ENCODE results near the gene FGD6. TPM values are rescaled to one million over a fixed set of nuclear protein-coding genes. Genes with fewer than 3 reads are reported as not detected.
"Not testable (repeated sequence)": the region's sequence is repeated elsewhere in the genome, so short reads cannot be mapped to it uniquely, and the experiment has no call there.

FGD6 gene
- total RNA-seq, 1 experiment from 2014 or later: 14.3 TPM

DNA sequence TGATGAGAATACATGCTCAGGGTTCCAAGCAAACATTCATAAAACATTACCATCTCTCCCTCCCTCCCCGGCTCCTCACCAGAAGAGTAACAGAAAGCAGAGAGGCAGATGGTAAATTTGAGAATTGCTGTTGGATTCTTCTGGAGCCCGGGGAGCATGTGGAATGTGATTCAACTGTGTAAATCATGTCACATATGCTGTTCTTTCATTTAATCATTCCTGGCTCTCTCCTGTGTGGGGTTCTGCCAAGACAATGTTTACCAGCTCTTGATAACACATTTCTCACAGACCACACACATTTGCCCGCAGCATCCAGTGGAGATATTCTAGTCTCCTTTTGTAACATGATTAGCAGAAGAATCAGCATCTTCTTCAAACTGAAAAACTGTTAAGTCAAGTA is 120.4 kb downstream of the FGD6 start:
- DNase-seq (peak; percentile 92), ATAC-seq (peak; percentile 56)
- no TSS peak for BruUV-seq (replicated peaks)
- peaks cover 8% of the 10 kb centered on the region for H3K36me3 ChIP-seq (ENCODE audit: low read depth, low read length)
- peak overlapping the region; percentile 77 for H3K27ac ChIP-seq (ENCODE audit: low read length)
- H3K9me3 ChIP-seq (ENCODE audit: low read length): no peaks in the 10 kb centered on the region
- no peak overlapping the region for H3K9ac ChIP-seq (ENCODE audit: low read length)
- intact Hi-C loops (cut with micrococcal nuclease): no loop called here
- H2AFZ ChIP-seq (ENCODE audit: low read length): no peak overlapping the region
- peaks cover 47% of the 10 kb centered on the region for H3K4me1 ChIP-seq (ENCODE audit: insufficient read depth, low read length)
- ChIA-PET POLR2A (ENCODE audit: unreplicated experiment) (interaction anchor here (0.6 kb wide), 1 partner anchor 20 kb away, joined by 3 read pairs; no protein-coding TSS in a partner anchor), CTCF (interaction anchor here (0.7 kb wide), 1 partner anchor 438 kb away, joined by 3 read pairs; no protein-coding TSS in a partner anchor)
- H3K4me3 ChIP-seq (ENCODE audit: low read length): peak overlapping the region; percentile 3; the same call in 1 of the 2 replicates
- peak overlapping the region; percentile 62 for H3K4me2 ChIP-seq (ENCODE audit: low read length)
- no peaks in the 10 kb centered on the region for H4K20me1 ChIP-seq (ENCODE audit: low read length)
- TF ChIP-seq, protein P1, sequence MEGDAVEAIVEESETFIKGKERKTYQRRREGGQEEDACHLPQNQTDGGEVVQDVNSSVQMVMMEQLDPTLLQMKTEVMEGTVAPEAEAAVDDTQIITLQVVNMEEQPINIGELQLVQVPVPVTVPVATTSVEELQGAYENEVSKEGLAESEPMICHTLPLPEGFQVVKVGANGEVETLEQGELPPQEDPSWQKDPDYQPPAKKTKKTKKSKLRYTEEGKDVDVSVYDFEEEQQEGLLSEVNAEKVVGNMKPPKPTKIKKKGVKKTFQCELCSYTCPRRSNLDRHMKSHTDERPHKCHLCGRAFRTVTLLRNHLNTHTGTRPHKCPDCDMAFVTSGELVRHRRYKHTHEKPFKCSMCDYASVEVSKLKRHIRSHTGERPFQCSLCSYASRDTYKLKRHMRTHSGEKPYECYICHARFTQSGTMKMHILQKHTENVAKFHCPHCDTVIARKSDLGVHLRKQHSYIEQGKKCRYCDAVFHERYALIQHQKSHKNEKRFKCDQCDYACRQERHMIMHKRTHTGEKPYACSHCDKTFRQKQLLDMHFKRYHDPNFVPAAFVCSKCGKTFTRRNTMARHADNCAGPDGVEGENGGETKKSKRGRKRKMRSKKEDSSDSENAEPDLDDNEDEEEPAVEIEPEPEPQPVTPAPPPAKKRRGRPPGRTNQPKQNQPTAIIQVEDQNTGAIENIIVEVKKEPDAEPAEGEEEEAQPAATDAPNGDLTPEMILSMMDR (conservative IDR thresholded peaks at IDR 0.05; ENCODE audit: low read depth, low read length): no peak
- no peak for TF ChIP-seq EZH2 (IDR thresholded peaks at IDR 0.05; ENCODE audit: low read length, unreplicated experiment)
- TF ChIP-seq EZH2phosphoT487 (IDR thresholded peaks at IDR 0.05; ENCODE audit: borderline replicate concordance, low read length): no peak
- peaks cover 5% of the 10 kb centered on the region for H3F3A ChIP-seq (ENCODE audit: low read length, unreplicated experiment)
- no peaks in the 10 kb centered on the region for H3K9me2 ChIP-seq (replicated peaks; ENCODE audit: low read length)
- no peaks in the 10 kb centered on the region for H3K79me2 ChIP-seq (ENCODE audit: low read length)
- H3K27me3 ChIP-seq (ENCODE audit: low read length): no peaks in the 10 kb centered on the region

DNA sequence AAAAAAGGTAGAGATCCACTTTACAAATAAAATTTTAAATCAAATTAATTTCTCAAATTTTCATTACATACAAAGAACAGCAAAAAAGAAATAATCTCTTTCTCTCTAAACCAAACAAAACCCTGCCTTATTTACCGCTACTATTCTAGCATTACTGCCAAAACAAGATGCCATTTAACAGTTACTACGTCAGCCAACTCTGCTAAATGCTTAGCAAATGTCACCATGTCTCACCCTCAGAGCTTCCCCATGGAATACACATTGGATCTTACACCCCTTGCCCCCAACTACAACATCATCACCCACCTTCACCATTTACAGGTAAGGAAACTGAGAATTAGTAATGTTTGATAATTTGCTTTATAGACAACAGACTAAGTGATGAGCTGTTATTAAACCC is 120.9 kb downstream of the FGD6 start:
- POLR2A ChIA-PET (ENCODE audit: unreplicated experiment): interaction anchor here (0.6 kb wide), 1 partner anchor 21 kb away, joined by 3 read pairs; no protein-coding TSS in a partner anchor
- H3K4me2 ChIP-seq (ENCODE audit: low read length): peak overlapping the region; percentile 62
- ATAC-seq (no peak), DNase-seq (no peak)
- H3K4me3 ChIP-seq (ENCODE audit: low read length): peak overlapping the region; percentile 3; the same call in 1 of the 2 replicates
- no peaks in the 10 kb centered on the region for H3K9me3 ChIP-seq (ENCODE audit: low read length)
- BruUV-seq (replicated peaks): no TSS peak
- intact Hi-C loops (cut with micrococcal nuclease): no loop called here
- H3K4me1 ChIP-seq (ENCODE audit: insufficient read depth, low read length): peaks cover 46% of the 10 kb centered on the region
- no peak overlapping the region for H2AFZ ChIP-seq (ENCODE audit: low read length)
- no peaks in the 10 kb centered on the region for H4K20me1 ChIP-seq (ENCODE audit: low read length)
- peaks cover 13% of the 10 kb centered on the region for H3K36me3 ChIP-seq (ENCODE audit: low read depth, low read length)
- H3F3A ChIP-seq (ENCODE audit: low read length, unreplicated experiment): peaks cover 5% of the 10 kb centered on the region
- H3K79me2 ChIP-seq (ENCODE audit: low read length): no peaks in the 10 kb centered on the region
- H3K27ac ChIP-seq (ENCODE audit: low read length): peak overlapping the region; percentile 77
- TF ChIP-seq EZH2phosphoT487 (IDR thresholded peaks at IDR 0.05; ENCODE audit: borderline replicate concordance, low read length): no peak
- TF ChIP-seq, protein P1 (conservative IDR thresholded peaks at IDR 0.05; ENCODE audit: low read depth, low read length): no peak
- TF ChIP-seq EZH2 (IDR thresholded peaks at IDR 0.05; ENCODE audit: low read length, unreplicated experiment): no peak
- H3K27me3 ChIP-seq (ENCODE audit: low read length): no peaks in the 10 kb centered on the region
- CTCF ChIA-PET: interaction anchor here (0.7 kb wide), 1 partner anchor 438 kb away, joined by 3 read pairs; no protein-coding TSS in a partner anchor
- no peak overlapping the region for H3K9ac ChIP-seq (ENCODE audit: low read length)
- H3K9me2 ChIP-seq (replicated peaks; ENCODE audit: low read length): no peaks in the 10 kb centered on the region

DNA sequence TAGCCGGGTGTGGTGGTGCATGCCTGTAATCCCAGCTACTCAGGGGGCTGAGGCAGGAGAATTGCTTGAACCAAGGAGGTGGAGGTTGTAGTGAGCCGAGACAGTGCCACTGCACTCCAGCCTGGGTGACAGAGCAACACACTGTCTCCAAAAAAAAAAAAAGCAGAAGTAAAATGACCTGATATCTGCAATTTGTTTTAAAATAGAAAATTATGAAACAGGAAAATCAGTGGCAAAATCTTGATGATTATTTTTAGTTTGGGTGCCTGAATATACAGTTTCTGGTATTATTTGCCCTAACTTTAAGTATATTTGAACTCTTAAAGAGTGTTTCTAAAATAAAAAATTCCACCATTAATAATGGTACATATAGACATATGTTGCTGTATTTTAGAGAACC is 121.4 kb downstream of the FGD6 start:
- H3K27ac ChIP-seq (ENCODE audit: low read length); H3K27me3 ChIP-seq (ENCODE audit: low read length); H3F3A ChIP-seq (ENCODE audit: low read length, unreplicated experiment); H3K9me2 ChIP-seq (replicated peaks; ENCODE audit: low read length); H3K9me3 ChIP-seq (ENCODE audit: low read length); H3K79me2 ChIP-seq (ENCODE audit: low read length); DNase-seq; CTCF ChIA-PET; ATAC-seq; POLR2A ChIA-PET (ENCODE audit: unreplicated experiment); intact Hi-C loops (cut with micrococcal nuclease); H3K9ac ChIP-seq (ENCODE audit: low read length); H3K4me3 ChIP-seq (ENCODE audit: low read length); H4K20me1 ChIP-seq (ENCODE audit: low read length); BruUV-seq (replicated peaks); H2AFZ ChIP-seq (ENCODE audit: low read length): not testable (repeated sequence)
- Histone ChIP-seq H3K4me1 (ENCODE audit: insufficient read depth, low read length) (peaks cover 46% of the 10 kb centered on the region), H3K4me2 (ENCODE audit: low read length) (peak overlapping the region; percentile 62; the same call in 1 of the 2 replicates), H3K36me3 (ENCODE audit: low read depth, low read length) (peaks cover 14% of the 10 kb centered on the region)
